NCI-H1417 treated with DMSO at 0.1 percent for 48 hours (cell line): ENCODE data around the gene TFR2.

Experiments used
- DNase-seq: peaks from one replicate; lab custom pipeline; 2025; lab: John Stamatoyannopoulos, UW

Gene TFR2

GRCh38 chr7:100641463-100641859, at the start of gene TFR2:
Gene TFR2, minus strand, starts transcription at chr7:100641552. Its CDS starts 43 bp downstream, at chr7:100641509.
- no peak for DNase-seq

GRCh38 chr7:100689230-100690135, 48.1 kb upstream of the TFR2 start:
- no peak for DNase-seq

- DNase-seq, result no peak
Observed at GRCh38 chr7:100688326-100688860, 47.0 kb upstream of the TFR2 start.

GRCh38 chr7:100687751-100688300, 46.5 kb upstream of the TFR2 start:
- no peak for DNase-seq

GRCh38 chr7:100687261-100687660, 45.9 kb upstream of the TFR2 start:
- no peak for DNase-seq

- DNase-seq, result no peak
Observed at GRCh38 chr7:100686822-100687211, 45.5 kb upstream of the TFR2 start.

- DNase-seq, result no peak
Observed at GRCh38 chr7:100686201-100686821, 45.0 kb upstream of the TFR2 start.

GRCh38 chr7:100685631-100686145, 44.3 kb upstream of the TFR2 start:
- DNase-seq, result no peak

- no peak for DNase-seq
Observed at GRCh38 chr7:100685049-100685605, 43.8 kb upstream of the TFR2 start.

- DNase-seq, result no peak
Observed at GRCh38 chr7:100684534-100685042, 43.2 kb upstream of the TFR2 start.

- DNase-seq, result no peak
Observed at GRCh38 chr7:100683659-100684533, 42.5 kb upstream of the TFR2 start.

GRCh38 chr7:100682991-100683658, 41.8 kb upstream of the TFR2 start:
- no peak for DNase-seq

- no peak for DNase-seq
Observed at GRCh38 chr7:100682228-100682741, 40.9 kb upstream of the TFR2 start.

- no peak for DNase-seq
Observed at GRCh38 chr7:100681491-100682227, 40.3 kb upstream of the TFR2 start.

GRCh38 chr7:100680576-100681271, 39.4 kb upstream of the TFR2 start:
- no peak for DNase-seq

GRCh38 chr7:100679927-100680575, 38.7 kb upstream of the TFR2 start:
- no peak for DNase-seq

GRCh38 chr7:100679129-100679926, 38.0 kb upstream of the TFR2 start:
- no peak for DNase-seq
